Heart left ventricle (tissue), 13 donors: Measurements from ENCODE around the gene MBD3L3.
"Not testable (repeated sequence)": the region's sequence is repeated elsewhere in the genome, so short reads cannot be mapped to it uniquely, and the experiment has no call there.

Experiments
- CTCF ChIP-seq, 12 donors: fragments of 200-600 bp; sonication (generic) in 4 of 12; IDR thresholded peaks; one replicate each; pipeline versions ENCODE4 v1.5.0 to v1.8.0; 2018 to 2022; ENCODE audit warnings: antibody characterized with exemption in 12 of 12, mild to moderate bottlenecking in 5 of 12
- POLR2A ChIP-seq, 2 donors: fragments of 450-650 bp; IDR thresholded peaks; one replicate each; pipeline ENCODE4 v1.6.1; 2017; ENCODE audit warnings: antibody characterized with exemption in 2 of 2, mild to moderate bottlenecking in 2 of 2, moderate library complexity in 2 of 2
- donor health status: ischemic (EF 13 %, LVEDD 7.1; RV severe dilation, severe dysfunction).
- donor health status: DM: no; HTN: yes; CAD: no.
- donor health status: DM: no; HTN: no; CAD: no.
- donor health status: ischemic (EF 25% LVEDD 6.9; RV normal size, moderate dysfunction).
- donor health status: ischemic (EF 25% LVEDD 5.7; RV mildly dilated, moderate dysfunction).
- donor health status: ischemic (EF 35%, LVEDD 5.7; RV mildly dilated, moderate dysfunction).
- donor health status: nonischemic (EF 11% LVEDD 7.7; RV severe dilation, severe dysfunction).
- donor health status: DM: yes; HTN: yes; CAD: no.
- donor health status: PGD.
- donor health status: ischemic (EF 29% LVEDD 5.4; RV normal size, mild dysfunction).
- donor health status: nonischemic (EF 23%, LVEDD 6.1; RV moderate dilation, normal function).

- TF ChIP-seq CTCF, POLR2A (IDR thresholded peaks at IDR 0.05): not testable (repeated sequence)
Observed at GRCh38 chr19:7059977-7060376, 1.5 kb upstream of the MBD3L3 start.
